Measurements from ENCODE around the gene JAG2. TPM values are rescaled to one million over a fixed set of nuclear protein-coding genes. Genes with fewer than 3 reads are reported as not detected.

Gene JAG2
- total RNA-seq, 1 donor from 2014 or later, result 7.5 TPM

GRCh38 chr14:105155681-105156413 lies 12.7 kb downstream of the JAG2 start:
- no peaks in the 10 kb centered on the region for H3K9me3 Mint-ChIP-seq (ENCODE audit: unreplicated experiment)
- no peak for DNase-seq (ENCODE audit: extremely low spot score, unreplicated experiment)
- H3K4me3 Mint-ChIP-seq (ENCODE audit: unreplicated experiment), result no peak overlapping the region
- H3K36me3 Mint-ChIP-seq (ENCODE audit: unreplicated experiment), result no peaks in the 10 kb centered on the region
- H3K27ac Mint-ChIP-seq (ENCODE audit: unreplicated experiment), result no peak overlapping the region
- no peak for TF ChIP-seq CTCF (IDR thresholded peaks at IDR 0.05)
- peaks cover 3% of the 10 kb centered on the region for H3K4me1 Mint-ChIP-seq (ENCODE audit: unreplicated experiment)
- H3K27me3 Mint-ChIP-seq (ENCODE audit: unreplicated experiment), result peaks cover 3% of the 10 kb centered on the region

- no peak overlapping the region for H3K27ac Mint-ChIP-seq (ENCODE audit: unreplicated experiment)
- no peak for TF ChIP-seq CTCF (IDR thresholded peaks at IDR 0.05)
- H3K27me3 Mint-ChIP-seq (ENCODE audit: unreplicated experiment), result peaks cover 3% of the 10 kb centered on the region
- H3K36me3 Mint-ChIP-seq (ENCODE audit: unreplicated experiment), result no peaks in the 10 kb centered on the region
- no peaks in the 10 kb centered on the region for H3K9me3 Mint-ChIP-seq (ENCODE audit: unreplicated experiment)
- H3K4me3 Mint-ChIP-seq (ENCODE audit: unreplicated experiment), result no peak overlapping the region
- DNase-seq (ENCODE audit: extremely low spot score, unreplicated experiment), result no peak
- peaks cover 3% of the 10 kb centered on the region for H3K4me1 Mint-ChIP-seq (ENCODE audit: unreplicated experiment)
Observed at GRCh38 chr14:105155071-105155651, 13.4 kb downstream of the JAG2 start.

GRCh38 chr14:105154476-105154871 lies 14.1 kb downstream of the JAG2 start:
- no peak overlapping the region for H3K27ac Mint-ChIP-seq (ENCODE audit: unreplicated experiment)
- H3K4me1 Mint-ChIP-seq (ENCODE audit: unreplicated experiment), result peaks cover 3% of the 10 kb centered on the region
- H3K36me3 Mint-ChIP-seq (ENCODE audit: unreplicated experiment), result no peaks in the 10 kb centered on the region
- no peak overlapping the region for H3K4me3 Mint-ChIP-seq (ENCODE audit: unreplicated experiment)
- no peak for DNase-seq (ENCODE audit: extremely low spot score, unreplicated experiment)
- no peaks in the 10 kb centered on the region for H3K9me3 Mint-ChIP-seq (ENCODE audit: unreplicated experiment)
- H3K27me3 Mint-ChIP-seq (ENCODE audit: unreplicated experiment), result peaks cover 3% of the 10 kb centered on the region
- TF ChIP-seq CTCF (IDR thresholded peaks at IDR 0.05), result no peak

- Mint-ChIP-seq H3K36me3 (ENCODE audit: unreplicated experiment) (no peaks in the 10 kb centered on the region), H3K27me3 (ENCODE audit: unreplicated experiment) (peaks cover 3% of the 10 kb centered on the region), H3K27ac (ENCODE audit: unreplicated experiment) (no peak overlapping the region), H3K4me3 (ENCODE audit: unreplicated experiment) (no peak overlapping the region), H3K9me3 (ENCODE audit: unreplicated experiment) (no peaks in the 10 kb centered on the region), H3K4me1 (ENCODE audit: unreplicated experiment) (peaks cover 3% of the 10 kb centered on the region)
- TF ChIP-seq CTCF (IDR thresholded peaks at IDR 0.05), result no peak
- no peak for DNase-seq (ENCODE audit: extremely low spot score, unreplicated experiment)
Observed at GRCh38 chr14:105153739-105154475, 14.7 kb downstream of the JAG2 start.

- no peak for DNase-seq (ENCODE audit: extremely low spot score, unreplicated experiment)
- H3K27me3 Mint-ChIP-seq (ENCODE audit: unreplicated experiment), result peaks cover 3% of the 10 kb centered on the region
- H3K36me3 Mint-ChIP-seq (ENCODE audit: unreplicated experiment), result no peaks in the 10 kb centered on the region
- no peak overlapping the region for H3K4me3 Mint-ChIP-seq (ENCODE audit: unreplicated experiment)
- peaks cover 3% of the 10 kb centered on the region for H3K4me1 Mint-ChIP-seq (ENCODE audit: unreplicated experiment)
- TF ChIP-seq CTCF (IDR thresholded peaks at IDR 0.05), result no peak
- H3K9me3 Mint-ChIP-seq (ENCODE audit: unreplicated experiment), result no peaks in the 10 kb centered on the region
- no peak overlapping the region for H3K27ac Mint-ChIP-seq (ENCODE audit: unreplicated experiment)
Observed at GRCh38 chr14:105153331-105153731, 15.2 kb downstream of the JAG2 start.

Measured in osteocyte (in vitro differentiated cells).